KMS-11 (cell line): ENCODE results near the gene DIPK1A.
A peak's percentile ranks its signal among the peaks of the same experiment; 100 is the strongest.

ENCODE experiments used
- H2AFZ ChIP-seq: fragments of 200-600 bp; sonication (generic); 2 replicates; pipeline ENCODE4 v1.6.1; 2016; ENCODE audit warnings: antibody characterized with exemption, mixed run types, low read depth
- H3K27ac ChIP-seq: fragments of 200-600 bp; sonication (generic); 2 replicates; pipeline ENCODE4 v1.6.1; 2016; ENCODE audit warnings: mild to moderate bottlenecking, mixed run types
- H3K27me3 ChIP-seq: fragments of 200-600 bp; sonication (generic); 2 replicates; pipeline ENCODE4 v1.6.1; 2017; ENCODE audit warnings: mild to moderate bottlenecking, low read depth, mixed run types, moderate library complexity; ENCODE audit not compliant: insufficient read depth
- H3K36me3 ChIP-seq: fragments of 200-600 bp; sonication (generic); 2 replicates; pipeline ENCODE4 v1.6.1; 2017; ENCODE audit warnings: mild to moderate bottlenecking, mixed run types; ENCODE audit not compliant: insufficient read depth
- H3K4me1 ChIP-seq: fragments of 200-600 bp; sonication (generic); 2 replicates; pipeline ENCODE4 v1.6.1; 2016; ENCODE audit warnings: mild to moderate bottlenecking, low read depth, mixed run types; ENCODE audit not compliant: poor library complexity, severe bottlenecking
- H3K4me2 ChIP-seq: fragments of 200-600 bp; sonication (generic); 2 replicates; pipeline ENCODE4 v1.7.0; 2016; ENCODE audit warnings: mild to moderate bottlenecking, mixed run types
- H3K4me3 ChIP-seq: fragments of 200-600 bp; sonication (generic); IDR thresholded peaks from 2 replicates; pipeline ENCODE4 v1.6.1; 2017; ENCODE audit warnings: low read depth, low read length, mixed read lengths; ENCODE audit not compliant: insufficient read depth
- H3K79me2 ChIP-seq: fragments of 200-600 bp; sonication (generic); 2 replicates; pipeline ENCODE4 v1.6.1; 2016; ENCODE audit warnings: low read depth, mixed run types; ENCODE audit not compliant: insufficient read depth
- H3K9ac ChIP-seq: fragments of 200-600 bp; sonication (generic); 2 replicates; pipeline ENCODE4 v1.6.1; 2016; ENCODE audit warnings: mild to moderate bottlenecking, mixed run types
- H4K20me1 ChIP-seq: fragments of 200-600 bp; sonication (generic); 2 replicates; pipeline ENCODE4 v1.6.1; 2016; ENCODE audit warnings: mild to moderate bottlenecking, mixed run types; ENCODE audit not compliant: insufficient read depth
- CTCF ChIP-seq: fragments of 200-600 bp; sonication (generic); conservative IDR thresholded peaks from 2 replicates; pipeline ENCODE4 v1.6.1; 2017; ENCODE audit warnings: low read depth, mild to moderate bottlenecking, antibody characterized with exemption, low read length, moderate library complexity, mixed read lengths

DIPK1A gene

GRCh38 chr1:92993581-92993980 is 32.3 kb upstream of the DIPK1A start:
- Histone ChIP-seq H2AFZ (no peak overlapping the region), H3K79me2 (no peaks in the 10 kb centered on the region), H3K27ac (no peak overlapping the region), H3K27me3 (no peaks in the 10 kb centered on the region), H3K4me1 (peaks cover 27% of the 10 kb centered on the region), H3K4me2 (no peak overlapping the region), H3K36me3 (no peaks in the 10 kb centered on the region), H3K9ac (no peak overlapping the region), H3K4me3 (no peak overlapping the region), H4K20me1 (no peaks in the 10 kb centered on the region)
- TF ChIP-seq CTCF = no peak

GRCh38 chr1:92992877-92993276 is 31.6 kb upstream of the DIPK1A start:
- H3K27ac ChIP-seq = no peak overlapping the region
- H3K4me1 ChIP-seq = peaks cover 27% of the 10 kb centered on the region
- H3K27me3 ChIP-seq = no peaks in the 10 kb centered on the region
- H3K36me3 ChIP-seq = no peaks in the 10 kb centered on the region
- H3K79me2 ChIP-seq = no peaks in the 10 kb centered on the region
- no peak overlapping the region for H3K4me2 ChIP-seq
- no peak overlapping the region for H3K9ac ChIP-seq
- H2AFZ ChIP-seq = no peak overlapping the region
- H3K4me3 ChIP-seq = no peak overlapping the region
- no peak for TF ChIP-seq CTCF
- no peaks in the 10 kb centered on the region for H4K20me1 ChIP-seq

- Histone ChIP-seq H2AFZ (no peak overlapping the region), H3K4me2 (no peak overlapping the region), H3K9ac (no peak overlapping the region), H3K4me3 (no peak overlapping the region), H3K4me1 (peaks cover 24% of the 10 kb centered on the region), H3K79me2 (no peaks in the 10 kb centered on the region), H4K20me1 (no peaks in the 10 kb centered on the region), H3K36me3 (no peaks in the 10 kb centered on the region), H3K27ac (no peak overlapping the region), H3K27me3 (no peaks in the 10 kb centered on the region)
- TF ChIP-seq CTCF = no peak
These were observed 30.8 kb upstream of the DIPK1A start for GRCh38 chr1:92992054-92992453.

- no peaks in the 10 kb centered on the region for H3K36me3 ChIP-seq
- H2AFZ ChIP-seq = no peak overlapping the region
- H3K4me2 ChIP-seq = peak overlapping the region; percentile 41
- H3K4me1 ChIP-seq = peaks cover 23% of the 10 kb centered on the region
- no peaks in the 10 kb centered on the region for H4K20me1 ChIP-seq
- no peak overlapping the region for H3K4me3 ChIP-seq
- TF ChIP-seq CTCF = no peak
- H3K27ac ChIP-seq = no peak overlapping the region
- H3K79me2 ChIP-seq = no peaks in the 10 kb centered on the region
- H3K27me3 ChIP-seq = no peaks in the 10 kb centered on the region
- H3K9ac ChIP-seq = no peak overlapping the region
These were observed 29.6 kb upstream of the DIPK1A start for GRCh38 chr1:92990828-92991227.
